Neural crest cell (in vitro differentiated cells): ENCODE results near the gene KLHDC4. TPM values are rescaled to one million over a fixed set of nuclear protein-coding genes. Genes with fewer than 3 reads are reported as not detected.
A peak's percentile ranks its signal among the peaks of the same experiment; 100 is the strongest.

Experiments
- DNase-seq: peaks from one replicate; pipeline ENCODE4 v3.0.0; 2021; ENCODE audit warnings: low read depth, mixed read lengths, low spot score
- H3K27ac Mint-ChIP-seq: one replicate; pipeline ENCODE4 v1.8.0; 2021; ENCODE audit warnings: mild to moderate bottlenecking, mixed read lengths; ENCODE audit not compliant: unreplicated experiment
- H3K27me3 Mint-ChIP-seq: 2 replicates; pipeline ENCODE4 v1.8.0; 2021; ENCODE audit warnings: low read depth, mild to moderate bottlenecking, mixed read lengths
- H3K36me3 Mint-ChIP-seq: 2 replicates; pipeline ENCODE4 v1.8.0; 2021; ENCODE audit warnings: low read depth, mild to moderate bottlenecking, mixed read lengths
- H3K4me1 Mint-ChIP-seq: 2 replicates; pipeline ENCODE4 v1.8.0; 2021; ENCODE audit warnings: mixed read lengths
- H3K4me3 Mint-ChIP-seq: one replicate; pipeline ENCODE4 v1.8.0; 2021; ENCODE audit warnings: mild to moderate bottlenecking, mixed read lengths
- H3K9me3 Mint-ChIP-seq: 2 replicates; pipeline ENCODE4 v1.8.0; 2021; ENCODE audit warnings: mixed read lengths
- total RNA-seq: library from RNA; stranded (reverse); gene quantifications from 2 replicates; pipeline ENCODE4 v1.2.1, GENCODE V29; 2021
- TF ChIP-seq, protein P1 (sequence below): fragments of 200-600 bp; sonication (generic); conservative IDR thresholded peaks from 2 replicates; pipeline ENCODE4 v1.5.0; 2021; ENCODE audit warnings: antibody characterized with exemption, mild to moderate bottlenecking

The KLHDC4 gene
- total RNA-seq, 1 donor from 2014 or later: 57.0 TPM

DNA sequence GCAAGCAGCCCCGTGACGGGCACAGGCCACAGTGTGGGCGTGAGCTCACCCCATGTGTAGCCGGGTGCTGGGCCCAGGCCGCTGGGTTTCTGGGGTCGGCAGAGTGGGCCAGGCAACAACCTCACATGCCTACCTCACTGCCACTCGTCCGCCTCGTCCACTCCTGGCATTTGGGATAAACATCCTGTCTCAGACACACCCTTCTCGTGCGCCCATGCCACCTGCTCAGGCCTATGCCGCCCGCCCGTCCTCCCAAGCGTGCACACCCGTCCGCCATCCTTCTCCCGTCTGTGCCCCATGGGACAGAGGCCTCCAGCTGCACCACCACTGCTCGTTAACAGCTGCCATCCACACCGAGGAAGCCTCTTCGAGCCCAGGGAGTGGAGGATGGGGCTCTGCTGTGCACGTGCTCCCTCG, 64.3 kb downstream of the KLHDC4 start:
- no peak overlapping the region for H3K27ac Mint-ChIP-seq

GRCh38 chr16:87701078-87701460, 64.7 kb downstream of the KLHDC4 start:
- peaks cover 11% of the 10 kb centered on the region for H3K4me1 Mint-ChIP-seq
- no peaks in the 10 kb centered on the region for H3K36me3 Mint-ChIP-seq
- no peak for DNase-seq
- H3K27ac Mint-ChIP-seq: no peak overlapping the region
- no peaks in the 10 kb centered on the region for H3K27me3 Mint-ChIP-seq
- no peaks in the 10 kb centered on the region for H3K9me3 Mint-ChIP-seq
- H3K4me3 Mint-ChIP-seq: no peak overlapping the region
- TF ChIP-seq, protein P1, sequence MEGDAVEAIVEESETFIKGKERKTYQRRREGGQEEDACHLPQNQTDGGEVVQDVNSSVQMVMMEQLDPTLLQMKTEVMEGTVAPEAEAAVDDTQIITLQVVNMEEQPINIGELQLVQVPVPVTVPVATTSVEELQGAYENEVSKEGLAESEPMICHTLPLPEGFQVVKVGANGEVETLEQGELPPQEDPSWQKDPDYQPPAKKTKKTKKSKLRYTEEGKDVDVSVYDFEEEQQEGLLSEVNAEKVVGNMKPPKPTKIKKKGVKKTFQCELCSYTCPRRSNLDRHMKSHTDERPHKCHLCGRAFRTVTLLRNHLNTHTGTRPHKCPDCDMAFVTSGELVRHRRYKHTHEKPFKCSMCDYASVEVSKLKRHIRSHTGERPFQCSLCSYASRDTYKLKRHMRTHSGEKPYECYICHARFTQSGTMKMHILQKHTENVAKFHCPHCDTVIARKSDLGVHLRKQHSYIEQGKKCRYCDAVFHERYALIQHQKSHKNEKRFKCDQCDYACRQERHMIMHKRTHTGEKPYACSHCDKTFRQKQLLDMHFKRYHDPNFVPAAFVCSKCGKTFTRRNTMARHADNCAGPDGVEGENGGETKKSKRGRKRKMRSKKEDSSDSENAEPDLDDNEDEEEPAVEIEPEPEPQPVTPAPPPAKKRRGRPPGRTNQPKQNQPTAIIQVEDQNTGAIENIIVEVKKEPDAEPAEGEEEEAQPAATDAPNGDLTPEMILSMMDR: no peak

More for the DNA sequence above, 64.3 kb downstream of the KLHDC4 start:
- Mint-ChIP-seq H3K36me3 (no peaks in the 10 kb centered on the region), H3K4me3 (no peak overlapping the region), H3K4me1 (peaks cover 11% of the 10 kb centered on the region), H3K9me3 (no peaks in the 10 kb centered on the region), H3K27me3 (no peaks in the 10 kb centered on the region)
- DNase-seq: no peak
- TF ChIP-seq, protein P1: no peak

GRCh38 chr16:87700406-87701077, 65.2 kb downstream of the KLHDC4 start:
- no peak for DNase-seq
- Mint-ChIP-seq H3K4me3 (no peak overlapping the region), H3K27me3 (no peaks in the 10 kb centered on the region), H3K27ac (no peak overlapping the region), H3K4me1 (peaks cover 7% of the 10 kb centered on the region), H3K36me3 (no peaks in the 10 kb centered on the region), H3K9me3 (no peaks in the 10 kb centered on the region)
- TF ChIP-seq, protein P1: no peak

- Mint-ChIP-seq H3K4me3 (no peak overlapping the region), H3K27me3 (no peaks in the 10 kb centered on the region), H3K36me3 (no peaks in the 10 kb centered on the region), H3K27ac (no peak overlapping the region), H3K9me3 (no peaks in the 10 kb centered on the region), H3K4me1 (no peaks in the 10 kb centered on the region)
- no peak for DNase-seq
- TF ChIP-seq, protein P1: no peak
These were observed 67.0 kb downstream of the KLHDC4 start for GRCh38 chr16:87698676-87699199.

DNA sequence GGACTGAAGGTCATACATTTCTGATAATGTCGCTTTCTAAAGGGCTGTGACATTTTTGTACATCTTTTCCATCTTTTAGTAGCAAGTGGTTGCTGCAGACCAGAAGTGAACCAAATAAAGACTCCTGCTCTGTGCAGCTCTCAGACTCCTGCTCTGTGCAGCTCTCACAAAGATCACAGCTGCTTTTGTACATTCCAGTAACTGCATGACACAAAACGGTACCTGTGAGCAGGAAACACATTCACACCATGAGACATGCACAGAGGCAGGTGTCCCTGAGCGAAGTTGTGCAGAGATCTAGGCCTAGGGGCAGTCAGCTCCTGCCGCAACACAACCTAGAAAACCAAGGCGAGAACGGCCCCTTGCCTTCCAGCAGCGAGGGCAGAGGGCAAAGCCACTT, 67.5 kb downstream of the KLHDC4 start:
- H3K36me3 Mint-ChIP-seq: no peaks in the 10 kb centered on the region
- TF ChIP-seq, protein P1: no peak
- no peak for DNase-seq
- H3K9me3 Mint-ChIP-seq: no peaks in the 10 kb centered on the region
- no peak overlapping the region for H3K4me3 Mint-ChIP-seq
- peak overlapping the region; percentile 43 for H3K27ac Mint-ChIP-seq
- no peaks in the 10 kb centered on the region for H3K27me3 Mint-ChIP-seq
- no peaks in the 10 kb centered on the region for H3K4me1 Mint-ChIP-seq
